GM12878 (cell line): ENCODE results near the gene ANKRD40CL. TPM values are rescaled to one million over a fixed set of nuclear protein-coding genes. Genes with fewer than 3 reads are reported as not detected.

Experiments used
- BCL11A ChIP-seq: IDR thresholded peaks from 2 replicates; pipeline ENCODE4 v1.6.1; 2011; ENCODE audit warnings: low read depth, low read length
- EP300 ChIP-seq, 2 experiments: fragments of 150-350 bp in 1 of 2; IDR thresholded peaks; 2 replicates each; pipeline ENCODE4 v1.6.1; 2011 to 2012; ENCODE audit warnings: low read depth in 2 of 2, low read length in 2 of 2, borderline replicate concordance in 1 of 2, improper control_type of control experiment in 1 of 2, inconsistent platforms in 1 of 2; ENCODE audit not compliant: control insufficient read depth in 1 of 2
- ESRRA ChIP-seq: IDR thresholded peaks from 2 replicates; pipeline ENCODE4 v1.6.1; 2012; ENCODE audit warnings: mild to moderate bottlenecking, low read length, improper control_type of control experiment
- FOXK2 ChIP-seq: fragments of 450-650 bp; IDR thresholded peaks from 2 replicates; pipeline ENCODE4 v1.6.1; 2017; ENCODE audit warnings: mild to moderate bottlenecking, moderate library complexity
- MEF2A ChIP-seq: IDR thresholded peaks from 2 replicates; pipeline ENCODE4 v1.6.1; 2011; ENCODE audit warnings: low read depth, mild to moderate bottlenecking, low read length, moderate library complexity; ENCODE audit not compliant: insufficient read depth
- MTA3 ChIP-seq: IDR thresholded peaks from 2 replicates; pipeline ENCODE4 v1.6.1; 2012; ENCODE audit warnings: low read length, inconsistent platforms, borderline replicate concordance
- MXI1 ChIP-seq: fragments of 150-350 bp; IDR thresholded peaks from 2 replicates; pipeline ENCODE4 v1.6.1; 2011; ENCODE audit warnings: low read depth, mild to moderate bottlenecking, inconsistent platforms, low read length, improper control_type of control experiment
- NFIC ChIP-seq: IDR thresholded peaks from 2 replicates; pipeline ENCODE4 v1.6.1; 2012; ENCODE audit warnings: low read depth, mild to moderate bottlenecking, inconsistent platforms, low read length, moderate library complexity
- NFXL1 ChIP-seq: fragments of 450-650 bp; IDR thresholded peaks from 2 replicates; pipeline ENCODE4 v1.6.1; 2017; ENCODE audit warnings: antibody characterized with exemption, mild to moderate bottlenecking, borderline replicate concordance
- NFYB ChIP-seq: IDR thresholded peaks from 2 replicates; pipeline ENCODE4 v1.6.1; 2011; ENCODE audit warnings: low read depth, mild to moderate bottlenecking, low read length, improper control_type of control experiment, moderate library complexity; ENCODE audit not compliant: insufficient read depth
- PAX5 ChIP-seq: IDR thresholded peaks from 2 replicates; pipeline ENCODE4 v1.6.1; 2011; ENCODE audit warnings: low read depth, low read length, borderline replicate concordance
- PML ChIP-seq: IDR thresholded peaks from 2 replicates; pipeline ENCODE4 v1.6.1; 2012; ENCODE audit warnings: low read length, inconsistent platforms
- POLR2AphosphoS5 ChIP-seq: IDR thresholded peaks from 2 replicates; pipeline ENCODE4 v1.6.1; 2011; ENCODE audit warnings: mild to moderate bottlenecking, low read length, inconsistent platforms
- RELA ChIP-seq: fragments of 450-650 bp; IDR thresholded peaks from 2 replicates; pipeline ENCODE4 v1.8.0; 2014; ENCODE audit warnings: borderline replicate concordance; ENCODE audit not compliant: partially characterized antibody
- SMAD5 ChIP-seq: IDR thresholded peaks from 2 replicates; pipeline ENCODE4 v1.6.1; 2016; ENCODE audit warnings: antibody characterized with exemption, low read depth
- TARDBP ChIP-seq: IDR thresholded peaks from 2 replicates; pipeline ENCODE4 v1.6.1; 2016; ENCODE audit warnings: borderline replicate concordance
- TCF12 ChIP-seq: IDR thresholded peaks from 2 replicates; pipeline ENCODE4 v1.6.1; 2011; ENCODE audit warnings: low read depth, mild to moderate bottlenecking, low read length
- ZNF207 ChIP-seq: fragments of 450-650 bp; IDR thresholded peaks from 2 replicates; pipeline ENCODE4 v1.6.1; 2014; ENCODE audit warnings: antibody characterized with exemption, mild to moderate bottlenecking, borderline replicate concordance
- ZZZ3 ChIP-seq: IDR thresholded peaks from 2 replicates; pipeline ENCODE4 v1.6.1; 2011; ENCODE audit warnings: low read depth; ENCODE audit not compliant: control insufficient read depth, insufficient read length
- polyA plus RNA-seq, 11 experiments: library from polyadenylated mRNA; depleted of rRNA in 4 of 11; unstranded in 6 of 11; stranded (reverse) in 5 of 11; fragments of >200 nt; fragmentation: Nextera tagmentation in 4 of 11; fragmentation: Illumina TruSeq in 1 of 11; extraction: Ambion mirVana in 4 of 11; extraction: Trizol in 1 of 11; gene quantifications; 1 replicate in 1 of 11; 2 replicates in 10 of 11; pipeline versions ENCODE4 v1.2.1 to v1.2.3, GENCODE V29; 2011 to 2016; ENCODE audit warnings: inconsistent platforms in 2 of 11, missing spikeins in 2 of 11, low read depth in 1 of 11
- total RNA-seq, 4 experiments: library from RNA; depleted of rRNA in 3 of 4; stranded (reverse); fragments of >200 nt in 3 of 4; fragmentation: Illumina TruSeq in 1 of 4; extraction: Trizol in 1 of 4; gene quantifications; 2 replicates each; pipeline versions ENCODE4 v1.2.1 to v1.2.3, GENCODE V29; 2013 to 2021
- TF ChIP-seq, protein P1 (sequence below): IDR thresholded peaks from 2 replicates; pipeline ENCODE4 v1.6.1; 2011; ENCODE audit warnings: borderline replicate concordance, low read depth, mild to moderate bottlenecking, moderate library complexity, low read length; ENCODE audit not compliant: insufficient read depth, poor library complexity, severe bottlenecking
- TF ChIP-seq, protein P2 (sequence below): IDR thresholded peaks from 2 replicates; pipeline ENCODE4 v1.6.1; 2012; ENCODE audit warnings: improper control_type of control experiment, low read depth, low read length; ENCODE audit not compliant: insufficient replicate concordance
- TF ChIP-seq, protein P3 (sequence below): IDR thresholded peaks from 2 replicates; pipeline ENCODE4 v1.6.1; 2012; ENCODE audit warnings: low read depth, low read length, improper control_type of control experiment

Gene ANKRD40CL
- total and polyA plus RNA-seq, 10 of the 15 experiments (the other 5 are each of a cell fraction or from before 2014, with no cell fraction given): not detected

- TF ChIP-seq, protein P1, sequence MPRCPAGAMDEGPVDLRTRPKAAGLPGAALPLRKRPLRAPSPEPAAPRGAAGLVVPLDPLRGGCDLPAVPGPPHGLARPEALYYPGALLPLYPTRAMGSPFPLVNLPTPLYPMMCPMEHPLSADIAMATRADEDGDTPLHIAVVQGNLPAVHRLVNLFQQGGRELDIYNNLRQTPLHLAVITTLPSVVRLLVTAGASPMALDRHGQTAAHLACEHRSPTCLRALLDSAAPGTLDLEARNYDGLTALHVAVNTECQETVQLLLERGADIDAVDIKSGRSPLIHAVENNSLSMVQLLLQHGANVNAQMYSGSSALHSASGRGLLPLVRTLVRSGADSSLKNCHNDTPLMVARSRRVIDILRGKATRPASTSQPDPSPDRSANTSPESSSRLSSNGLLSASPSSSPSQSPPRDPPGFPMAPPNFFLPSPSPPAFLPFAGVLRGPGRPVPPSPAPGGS: peak; percentile 15
- TF ChIP-seq ZNF207: no peak
- no peak for TF ChIP-seq MEF2A
- TF ChIP-seq NFXL1: no peak
- TF ChIP-seq, protein P2, sequence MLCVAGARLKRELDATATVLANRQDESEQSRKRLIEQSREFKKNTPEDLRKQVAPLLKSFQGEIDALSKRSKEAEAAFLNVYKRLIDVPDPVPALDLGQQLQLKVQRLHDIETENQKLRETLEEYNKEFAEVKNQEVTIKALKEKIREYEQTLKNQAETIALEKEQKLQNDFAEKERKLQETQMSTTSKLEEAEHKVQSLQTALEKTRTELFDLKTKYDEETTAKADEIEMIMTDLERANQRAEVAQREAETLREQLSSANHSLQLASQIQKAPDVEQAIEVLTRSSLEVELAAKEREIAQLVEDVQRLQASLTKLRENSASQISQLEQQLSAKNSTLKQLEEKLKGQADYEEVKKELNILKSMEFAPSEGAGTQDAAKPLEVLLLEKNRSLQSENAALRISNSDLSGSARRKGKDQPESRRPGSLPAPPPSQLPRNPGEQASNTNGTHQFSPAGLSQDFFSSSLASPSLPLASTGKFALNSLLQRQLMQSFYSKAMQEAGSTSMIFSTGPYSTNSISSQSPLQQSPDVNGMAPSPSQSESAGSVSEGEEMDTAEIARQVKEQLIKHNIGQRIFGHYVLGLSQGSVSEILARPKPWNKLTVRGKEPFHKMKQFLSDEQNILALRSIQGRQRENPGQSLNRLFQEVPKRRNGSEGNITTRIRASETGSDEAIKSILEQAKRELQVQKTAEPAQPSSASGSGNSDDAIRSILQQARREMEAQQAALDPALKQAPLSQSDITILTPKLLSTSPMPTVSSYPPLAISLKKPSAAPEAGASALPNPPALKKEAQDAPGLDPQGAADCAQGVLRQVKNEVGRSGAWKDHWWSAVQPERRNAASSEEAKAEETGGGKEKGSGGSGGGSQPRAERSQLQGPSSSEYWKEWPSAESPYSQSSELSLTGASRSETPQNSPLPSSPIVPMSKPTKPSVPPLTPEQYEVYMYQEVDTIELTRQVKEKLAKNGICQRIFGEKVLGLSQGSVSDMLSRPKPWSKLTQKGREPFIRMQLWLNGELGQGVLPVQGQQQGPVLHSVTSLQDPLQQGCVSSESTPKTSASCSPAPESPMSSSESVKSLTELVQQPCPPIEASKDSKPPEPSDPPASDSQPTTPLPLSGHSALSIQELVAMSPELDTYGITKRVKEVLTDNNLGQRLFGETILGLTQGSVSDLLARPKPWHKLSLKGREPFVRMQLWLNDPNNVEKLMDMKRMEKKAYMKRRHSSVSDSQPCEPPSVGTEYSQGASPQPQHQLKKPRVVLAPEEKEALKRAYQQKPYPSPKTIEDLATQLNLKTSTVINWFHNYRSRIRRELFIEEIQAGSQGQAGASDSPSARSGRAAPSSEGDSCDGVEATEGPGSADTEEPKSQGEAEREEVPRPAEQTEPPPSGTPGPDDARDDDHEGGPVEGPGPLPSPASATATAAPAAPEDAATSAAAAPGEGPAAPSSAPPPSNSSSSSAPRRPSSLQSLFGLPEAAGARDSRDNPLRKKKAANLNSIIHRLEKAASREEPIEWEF: no peak
- TF ChIP-seq ZZZ3: no peak
- peak; percentile 97 for TF ChIP-seq PML
- TF ChIP-seq BCL11A: no peak
- TF ChIP-seq TARDBP: no peak
- peak; percentile 97 for TF ChIP-seq POLR2AphosphoS5
- no peak for TF ChIP-seq EP300 (IDR thresholded peaks at IDR 0.05; ENCODE audit: borderline replicate concordance in 1 of 2, control insufficient read depth in 1 of 2, low read depth in 2 of 2, low read length in 2 of 2)
- TF ChIP-seq NFYB: no peak
- TF ChIP-seq, protein P3, sequence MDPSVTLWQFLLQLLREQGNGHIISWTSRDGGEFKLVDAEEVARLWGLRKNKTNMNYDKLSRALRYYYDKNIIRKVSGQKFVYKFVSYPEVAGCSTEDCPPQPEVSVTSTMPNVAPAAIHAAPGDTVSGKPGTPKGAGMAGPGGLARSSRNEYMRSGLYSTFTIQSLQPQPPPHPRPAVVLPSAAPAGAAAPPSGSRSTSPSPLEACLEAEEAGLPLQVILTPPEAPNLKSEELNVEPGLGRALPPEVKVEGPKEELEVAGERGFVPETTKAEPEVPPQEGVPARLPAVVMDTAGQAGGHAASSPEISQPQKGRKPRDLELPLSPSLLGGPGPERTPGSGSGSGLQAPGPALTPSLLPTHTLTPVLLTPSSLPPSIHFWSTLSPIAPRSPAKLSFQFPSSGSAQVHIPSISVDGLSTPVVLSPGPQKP: 0 out of 2 replicates have a peak, but pooled peaks have one; percentile 26
- peak; percentile 92 for TF ChIP-seq SMAD5
- TF ChIP-seq RELA: no peak
- peak; percentile 82 for TF ChIP-seq MXI1
- TF ChIP-seq MTA3: no peak; the same call in 1 of the 2 replicates
- TF ChIP-seq NFIC: no peak
- no peak for TF ChIP-seq ESRRA
- no peak for TF ChIP-seq TCF12
- no peak for TF ChIP-seq FOXK2
- TF ChIP-seq PAX5: peak; percentile 23; the same call in 1 of the 2 replicates
Measured at GRCh38 chr17:50719144-50719923, 48.0 kb downstream of the ANKRD40CL start, which contains the start of gene LUC7L3 (continued).
